Activated CD4-positive, alpha-beta memory T cell treated with anti-CD3 and anti-CD28 coated beads for 36 hours (primary cell): ENCODE measurements around the gene ATF3. TPM values are rescaled to one million over a fixed set of nuclear protein-coding genes. Genes with fewer than 3 reads are reported as not detected.
"Not testable (repeated sequence)": the region's sequence is repeated elsewhere in the genome, so short reads cannot be mapped to it uniquely, and the experiment has no call there.

ENCODE experiments used
- CTCF ChIA-PET: fragments of 350-600 bp; sonication (Branson Sonifier 250); formaldehyde crosslinking; loops from one replicate; lab custom pipeline; 2021; ENCODE audit warnings: antibody characterized with exemption, inconsistent platforms; lab: Charles Lee
- POLR2A ChIA-PET: fragments of 350-600 bp; sonication (Branson Sonifier 250); formaldehyde crosslinking; loops from one replicate; lab custom pipeline; 2021; ENCODE audit warnings: antibody characterized with exemption; lab: Charles Lee
- DNase-seq: peaks from one replicate; pipeline ENCODE4 v3.0.0-alpha.2; 2020
- H3K27ac Mint-ChIP-seq: one replicate; pipeline ENCODE4 v1.8.0; 2021; ENCODE audit warnings: mixed read lengths
- H3K27me3 Mint-ChIP-seq: one replicate; pipeline ENCODE4 v1.8.0; 2021; ENCODE audit warnings: mixed read lengths
- H3K36me3 Mint-ChIP-seq: one replicate; pipeline ENCODE4 v1.8.0; 2021; ENCODE audit warnings: mixed read lengths
- H3K4me1 Mint-ChIP-seq: one replicate; pipeline ENCODE4 v1.8.0; 2021; ENCODE audit warnings: low read depth, mixed read lengths
- H3K4me3 Mint-ChIP-seq: one replicate; pipeline ENCODE4 v1.8.0; 2021; ENCODE audit warnings: mild to moderate bottlenecking, mixed read lengths
- H3K9me3 Mint-ChIP-seq: one replicate; pipeline ENCODE4 v1.8.0; 2021; ENCODE audit warnings: mixed read lengths
- intact Hi-C: fragments of 100-400 bp; cut with micrococcal nuclease; formaldehyde crosslinking; loops from one replicate; pipeline ENCODE4 v1.15.1; 2023
- total RNA-seq, 2 experiments: library from RNA; stranded (reverse); gene quantifications; one replicate each; pipeline ENCODE4 v1.2.3, GENCODE V29; 2021

Gene ATF3
- total RNA-seq, 2 experiments from 2014 or later: 49.7 to 51.5 TPM

GRCh38 chr1:212645546-212646543 is 37.3 kb downstream of the ATF3 start:
- peaks cover 6% of the 10 kb centered on the region for H3K27me3 Mint-ChIP-seq
- no peaks in the 10 kb centered on the region for H3K4me1 Mint-ChIP-seq
- ChIA-PET POLR2A (no interaction called here), CTCF (interaction anchor here (1.2 kb wide), 1 partner anchor 19 kb away, joined by 4 read pairs; no protein-coding TSS in a partner anchor)
- no peaks in the 10 kb centered on the region for H3K36me3 Mint-ChIP-seq
- H3K9me3 Mint-ChIP-seq: peaks cover under 1% of the 10 kb centered on the region
- H3K27ac Mint-ChIP-seq: no peak overlapping the region
- DNase-seq: no peak
- intact Hi-C loops: no loop called here
- H3K4me3 Mint-ChIP-seq: no peak overlapping the region

- CTCF ChIA-PET: no interaction called here
- Mint-ChIP-seq H3K27me3 (peaks cover 2% of the 10 kb centered on the region), H3K36me3 (no peaks in the 10 kb centered on the region), H3K4me1 (no peaks in the 10 kb centered on the region), H3K4me3 (no peak overlapping the region), H3K9me3 (no peaks in the 10 kb centered on the region), H3K27ac (no peak overlapping the region)
- POLR2A ChIA-PET: no interaction called here
- intact Hi-C loops: no loop called here
- no peak for DNase-seq
These were observed 38.0 kb downstream of the ATF3 start for GRCh38 chr1:212646588-212646987.

- H3K4me3 Mint-ChIP-seq: no peak overlapping the region
- H3K27ac Mint-ChIP-seq: no peak overlapping the region
- intact Hi-C loops: no loop called here
- H3K4me1 Mint-ChIP-seq: no peaks in the 10 kb centered on the region
- DNase-seq: no peak
- CTCF ChIA-PET: no interaction called here
- no peaks in the 10 kb centered on the region for H3K9me3 Mint-ChIP-seq
- H3K27me3 Mint-ChIP-seq: peaks cover 2% of the 10 kb centered on the region
- POLR2A ChIA-PET: no interaction called here
- H3K36me3 Mint-ChIP-seq: no peaks in the 10 kb centered on the region
These were observed 38.4 kb downstream of the ATF3 start for GRCh38 chr1:212647004-212647403.

GRCh38 chr1:212648431-212648830 is 39.9 kb downstream of the ATF3 start:
- intact Hi-C loops: no loop called here
- no peaks in the 10 kb centered on the region for H3K9me3 Mint-ChIP-seq
- peaks cover 3% of the 10 kb centered on the region for H3K27me3 Mint-ChIP-seq
- DNase-seq: no peak
- no peak overlapping the region for H3K27ac Mint-ChIP-seq
- H3K4me1 Mint-ChIP-seq: no peaks in the 10 kb centered on the region
- POLR2A ChIA-PET: no interaction called here
- H3K4me3 Mint-ChIP-seq: no peak overlapping the region
- CTCF ChIA-PET: interaction anchor here (1.0 to 1.1 kb wide), 2 partner anchors 17 to 172 kb away, joined by 3 read pairs; no protein-coding TSS in a partner anchor
- no peaks in the 10 kb centered on the region for H3K36me3 Mint-ChIP-seq

GRCh38 chr1:212649020-212649419 is 40.5 kb downstream of the ATF3 start:
- H3K36me3 Mint-ChIP-seq: no peaks in the 10 kb centered on the region
- H3K4me3 Mint-ChIP-seq: no peak overlapping the region
- DNase-seq: no peak
- no peak overlapping the region for H3K27ac Mint-ChIP-seq
- CTCF ChIA-PET: no interaction called here
- POLR2A ChIA-PET: no interaction called here
- no peaks in the 10 kb centered on the region for H3K4me1 Mint-ChIP-seq
- peaks cover 3% of the 10 kb centered on the region for H3K27me3 Mint-ChIP-seq
- no peaks in the 10 kb centered on the region for H3K9me3 Mint-ChIP-seq
- intact Hi-C loops: no loop called here

- Mint-ChIP-seq H3K4me3 (no peak overlapping the region), H3K9me3 (no peaks in the 10 kb centered on the region), H3K4me1 (no peaks in the 10 kb centered on the region), H3K36me3 (no peaks in the 10 kb centered on the region), H3K27me3 (peaks cover 7% of the 10 kb centered on the region), H3K27ac (no peak overlapping the region)
- DNase-seq: no peak
- ChIA-PET POLR2A (no interaction called here), CTCF (no interaction called here)
- intact Hi-C loops: no loop called here
These were observed 41.7 kb downstream of the ATF3 start for GRCh38 chr1:212650228-212650627.

- H3K4me1 Mint-ChIP-seq: no peaks in the 10 kb centered on the region
- peaks cover 7% of the 10 kb centered on the region for H3K27me3 Mint-ChIP-seq
- intact Hi-C loops: no loop called here
- no peak overlapping the region for H3K27ac Mint-ChIP-seq
- ChIA-PET POLR2A (no interaction called here), CTCF (interaction anchor here (0.7 to 3.3 kb wide), 3 partner anchors 13 to 195 kb away, joined by 3 to 13 read pairs (median 5); no protein-coding TSS in a partner anchor)
- no peak overlapping the region for H3K4me3 Mint-ChIP-seq
- no peak for DNase-seq
- no peaks in the 10 kb centered on the region for H3K36me3 Mint-ChIP-seq
- no peaks in the 10 kb centered on the region for H3K9me3 Mint-ChIP-seq
These were observed 43.0 kb downstream of the ATF3 start for GRCh38 chr1:212651521-212651920.

- Mint-ChIP-seq H3K27me3 (peaks cover 9% of the 10 kb centered on the region), H3K4me1 (no peaks in the 10 kb centered on the region), H3K4me3 (no peak overlapping the region), H3K27ac (no peak overlapping the region), H3K9me3 (no peaks in the 10 kb centered on the region), H3K36me3 (no peaks in the 10 kb centered on the region)
- intact Hi-C loops: no loop called here
- DNase-seq: no peak
- CTCF ChIA-PET: interaction anchor here (3.3 kb wide), 1 partner anchor 13 kb away, joined by 13 read pairs; no protein-coding TSS in a partner anchor
- POLR2A ChIA-PET: no interaction called here
These were observed 43.4 kb downstream of the ATF3 start for GRCh38 chr1:212651977-212652376.

- ChIA-PET CTCF (interaction anchor here (0.6 to 3.3 kb wide), 3 partner anchors 12 to 109 kb away, joined by 3 to 13 read pairs (median 5); no protein-coding TSS in a partner anchor), POLR2A (no interaction called here)
- intact Hi-C loops: no loop called here
- no peak overlapping the region for H3K27ac Mint-ChIP-seq
- DNase-seq: no peak
- H3K9me3 Mint-ChIP-seq: no peaks in the 10 kb centered on the region
- no peak overlapping the region for H3K4me3 Mint-ChIP-seq
- no peaks in the 10 kb centered on the region for H3K4me1 Mint-ChIP-seq
- no peaks in the 10 kb centered on the region for H3K36me3 Mint-ChIP-seq
- peaks cover 8% of the 10 kb centered on the region for H3K27me3 Mint-ChIP-seq
These were observed 44.0 kb downstream of the ATF3 start for GRCh38 chr1:212652609-212653008.

GRCh38 chr1:212655668-212656440 is 47.3 kb downstream of the ATF3 start:
- Mint-ChIP-seq H3K27ac (no peak overlapping the region), H3K4me1 (no peaks in the 10 kb centered on the region), H3K4me3 (no peak overlapping the region), H3K27me3 (peaks cover 13% of the 10 kb centered on the region), H3K36me3 (no peaks in the 10 kb centered on the region), H3K9me3 (no peaks in the 10 kb centered on the region)
- DNase-seq: no peak
- ChIA-PET CTCF (interaction anchor here (0.5 to 1.9 kb wide), 4 partner anchors 9 to 624 kb away, joined by 3 to 13 read pairs (median 4); no protein-coding TSS in a partner anchor), POLR2A (no interaction called here)
- intact Hi-C loops: no loop called here

- Mint-ChIP-seq H3K4me1 (no peaks in the 10 kb centered on the region), H3K27ac (no peak overlapping the region), H3K4me3 (no peak overlapping the region), H3K27me3 (peaks cover 13% of the 10 kb centered on the region), H3K36me3 (no peaks in the 10 kb centered on the region), H3K9me3 (no peaks in the 10 kb centered on the region)
- intact Hi-C loops: no loop called here
- ChIA-PET POLR2A (no interaction called here), CTCF (no interaction called here)
- no peak for DNase-seq
These were observed 48.2 kb downstream of the ATF3 start for GRCh38 chr1:212656730-212657129.

- CTCF ChIA-PET: interaction anchor here (1.8 kb wide), 1 partner anchor 202 kb away, joined by 5 read pairs; no protein-coding TSS in a partner anchor
- H3K4me3 Mint-ChIP-seq, H3K36me3 Mint-ChIP-seq, DNase-seq, POLR2A ChIA-PET, H3K9me3 Mint-ChIP-seq, H3K4me1 Mint-ChIP-seq, intact Hi-C loops, H3K27ac Mint-ChIP-seq: not testable (repeated sequence)
- peaks cover 12% of the 10 kb centered on the region for H3K27me3 Mint-ChIP-seq
These were observed 49.7 kb downstream of the ATF3 start for GRCh38 chr1:212658250-212658649.
